Activated CD8-positive, alpha-beta T cell treated with anti-CD3 and anti-CD28 coated beads for 36 hours (primary cell): ENCODE measurements around the gene LAMA5. TPM values are rescaled to one million over a fixed set of nuclear protein-coding genes. Genes with fewer than 3 reads are reported as not detected.

Experiments used
- ATAC-seq: fragments of 200-7000 bp; cut with Tn5 transposase; one replicate; pipeline ENCODE4 v1.10.0; 2021; ENCODE audit warnings: mild to moderate bottlenecking, moderate library complexity
- CTCF ChIA-PET: fragments of 350-600 bp; sonication (Branson Sonifier 250); formaldehyde crosslinking; loops from one replicate; lab custom pipeline; 2021; ENCODE audit warnings: antibody characterized with exemption; lab: Charles Lee
- POLR2A ChIA-PET: fragments of 350-600 bp; sonication (Branson Sonifier 250); formaldehyde crosslinking; loops from one replicate; lab custom pipeline; 2021; ENCODE audit warnings: antibody characterized with exemption; lab: Charles Lee
- DNase-seq: peaks from one replicate; pipeline ENCODE4 v3.0.0-alpha.2; 2020
- H3K27ac Mint-ChIP-seq: one replicate; pipeline ENCODE4 v1.8.0; 2021; ENCODE audit warnings: mild to moderate bottlenecking, mixed read lengths
- H3K27me3 Mint-ChIP-seq: one replicate; pipeline ENCODE4 v1.8.0; 2021; ENCODE audit warnings: mixed read lengths
- H3K36me3 Mint-ChIP-seq: one replicate; pipeline ENCODE4 v1.8.0; 2021; ENCODE audit warnings: low read depth, mixed read lengths
- H3K4me1 Mint-ChIP-seq: one replicate; pipeline ENCODE4 v1.8.0; 2021; ENCODE audit warnings: low read depth, mixed read lengths
- H3K4me3 Mint-ChIP-seq: one replicate; pipeline ENCODE4 v1.8.0; 2021; ENCODE audit warnings: mild to moderate bottlenecking, moderate library complexity, mixed read lengths
- H3K9me3 Mint-ChIP-seq: one replicate; pipeline ENCODE4 v1.8.0; 2021; ENCODE audit warnings: mixed read lengths
- intact Hi-C: fragments of 100-400 bp; cut with micrococcal nuclease; formaldehyde crosslinking; loops from one replicate; pipeline ENCODE4 v1.10.0; 2022
- total RNA-seq, 2 experiments: library from RNA; stranded (reverse); gene quantifications; one replicate each; pipeline ENCODE4 v1.2.3, GENCODE V29; 2021
- TF ChIP-seq, protein P1 (sequence below): fragments of 200-600 bp; IDR thresholded peaks from one replicate; pipeline ENCODE4 v1.8.0; 2022; ENCODE audit warnings: antibody characterized with exemption, mild to moderate bottlenecking

LAMA5 gene
- total RNA-seq, 2 experiments from 2014 or later: 0.25 to 0.76 TPM

DNA sequence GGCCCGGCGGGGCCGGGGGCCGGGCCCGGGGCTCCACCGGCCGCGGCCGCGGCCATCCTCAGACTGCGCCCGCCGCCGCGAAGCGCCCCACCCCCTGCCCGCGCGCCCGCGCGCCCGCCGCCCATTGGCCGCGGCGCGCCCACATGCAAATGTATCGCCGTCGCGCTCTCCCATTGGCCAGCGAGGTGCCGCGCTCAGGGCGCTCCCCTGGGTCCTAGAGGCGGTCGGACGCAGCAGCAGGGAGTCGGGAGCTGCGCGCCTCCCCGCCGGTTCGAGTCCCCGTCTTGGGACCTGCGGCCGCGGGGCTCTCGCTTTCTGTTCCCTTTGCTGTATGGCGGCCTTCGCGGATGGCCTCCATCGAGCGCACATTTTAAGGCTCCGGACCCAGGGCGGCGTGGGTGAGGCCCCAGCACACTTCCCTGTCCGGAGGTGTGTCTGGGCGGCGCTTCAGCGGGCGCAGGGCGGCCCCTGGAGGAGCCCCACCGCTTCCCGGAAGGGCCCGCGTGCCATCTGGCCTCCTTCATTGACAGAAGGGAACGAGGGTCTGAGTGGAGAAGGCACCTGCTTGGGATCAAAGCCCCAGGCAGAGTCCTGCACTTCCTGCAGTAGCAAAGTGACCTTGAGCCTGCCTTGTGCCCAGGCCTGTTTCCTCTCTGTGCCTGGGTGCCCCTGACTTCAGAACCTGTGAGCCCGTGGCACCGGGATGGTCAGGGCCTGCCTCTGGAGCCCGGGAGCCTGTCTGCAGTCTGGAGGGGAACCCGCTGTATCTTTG is 40.3 kb upstream of the LAMA5 start, which contains the start of gene CABLES2:
TSS of gene CABLES2 (minus strand) at position 65 of the 772 bp plus-strand sequence. CDS start at position 56, 9 bp downstream.
- ChIA-PET CTCF (no interaction called here), POLR2A (interaction anchor here (0.6 to 1.1 kb wide), 2 partner anchors 18 to 395 kb away, joined by 3 read pairs; no protein-coding TSS in a partner anchor)
- intact Hi-C loops: no loop called here
- H3K4me3 Mint-ChIP-seq: peak within 1 kb of the TSS; percentile 75
- no peaks in the 10 kb centered on the region for H3K9me3 Mint-ChIP-seq
- H3K27ac Mint-ChIP-seq: peak within 1 kb of the TSS; percentile 86
- H3K27me3 Mint-ChIP-seq: no peaks in the 10 kb centered on the region
- TF ChIP-seq, protein P1, sequence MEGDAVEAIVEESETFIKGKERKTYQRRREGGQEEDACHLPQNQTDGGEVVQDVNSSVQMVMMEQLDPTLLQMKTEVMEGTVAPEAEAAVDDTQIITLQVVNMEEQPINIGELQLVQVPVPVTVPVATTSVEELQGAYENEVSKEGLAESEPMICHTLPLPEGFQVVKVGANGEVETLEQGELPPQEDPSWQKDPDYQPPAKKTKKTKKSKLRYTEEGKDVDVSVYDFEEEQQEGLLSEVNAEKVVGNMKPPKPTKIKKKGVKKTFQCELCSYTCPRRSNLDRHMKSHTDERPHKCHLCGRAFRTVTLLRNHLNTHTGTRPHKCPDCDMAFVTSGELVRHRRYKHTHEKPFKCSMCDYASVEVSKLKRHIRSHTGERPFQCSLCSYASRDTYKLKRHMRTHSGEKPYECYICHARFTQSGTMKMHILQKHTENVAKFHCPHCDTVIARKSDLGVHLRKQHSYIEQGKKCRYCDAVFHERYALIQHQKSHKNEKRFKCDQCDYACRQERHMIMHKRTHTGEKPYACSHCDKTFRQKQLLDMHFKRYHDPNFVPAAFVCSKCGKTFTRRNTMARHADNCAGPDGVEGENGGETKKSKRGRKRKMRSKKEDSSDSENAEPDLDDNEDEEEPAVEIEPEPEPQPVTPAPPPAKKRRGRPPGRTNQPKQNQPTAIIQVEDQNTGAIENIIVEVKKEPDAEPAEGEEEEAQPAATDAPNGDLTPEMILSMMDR: no peak
- no peaks in the 10 kb centered on the region for H3K36me3 Mint-ChIP-seq
- ATAC-seq: peak; percentile 92
- peaks cover 19% of the 10 kb centered on the region for H3K4me1 Mint-ChIP-seq
- peak; percentile 94 for DNase-seq

DNA sequence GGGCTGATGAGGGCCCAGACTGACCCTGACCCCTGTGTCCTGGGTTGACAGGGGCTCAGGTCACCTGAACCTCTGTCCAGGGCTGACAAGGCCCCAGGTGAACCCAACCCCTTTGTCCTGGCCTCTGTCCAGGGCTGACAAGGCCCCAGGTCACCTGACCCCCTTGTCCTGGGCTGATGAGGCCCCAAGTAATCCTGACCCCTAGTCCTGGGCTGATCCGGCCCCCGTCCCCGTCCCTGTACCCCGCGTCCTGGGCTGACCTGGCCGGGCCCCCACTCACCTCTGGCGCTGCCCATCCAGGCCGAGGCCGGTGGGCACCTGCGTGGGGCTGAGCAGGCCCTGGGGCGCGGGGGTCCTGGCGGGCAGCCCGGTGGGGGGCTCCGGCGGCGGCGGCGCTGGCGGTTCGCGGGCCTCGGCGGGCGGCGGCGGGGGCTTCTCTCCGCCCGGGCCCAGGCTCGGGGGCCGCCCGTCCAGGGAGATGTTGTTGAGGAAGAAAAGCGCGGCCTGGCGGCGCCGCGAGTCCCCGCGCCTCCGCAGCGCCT is 39.6 kb upstream of the LAMA5 start:
- POLR2A ChIA-PET: interaction anchor here (1.1 kb wide), 1 partner anchor 18 kb away, joined by 3 read pairs; no protein-coding TSS in a partner anchor
- H3K4me1 Mint-ChIP-seq: peaks cover 19% of the 10 kb centered on the region
- H3K36me3 Mint-ChIP-seq: no peaks in the 10 kb centered on the region
- peak; percentile 0 for ATAC-seq
- no peaks in the 10 kb centered on the region for H3K9me3 Mint-ChIP-seq
- peak overlapping the region; percentile 71 for H3K4me3 Mint-ChIP-seq
- intact Hi-C loops: no loop called here
- no peak for DNase-seq
- H3K27ac Mint-ChIP-seq: no peak overlapping the region
- CTCF ChIA-PET: no interaction called here
- TF ChIP-seq, protein P1: no peak
- no peaks in the 10 kb centered on the region for H3K27me3 Mint-ChIP-seq

DNA sequence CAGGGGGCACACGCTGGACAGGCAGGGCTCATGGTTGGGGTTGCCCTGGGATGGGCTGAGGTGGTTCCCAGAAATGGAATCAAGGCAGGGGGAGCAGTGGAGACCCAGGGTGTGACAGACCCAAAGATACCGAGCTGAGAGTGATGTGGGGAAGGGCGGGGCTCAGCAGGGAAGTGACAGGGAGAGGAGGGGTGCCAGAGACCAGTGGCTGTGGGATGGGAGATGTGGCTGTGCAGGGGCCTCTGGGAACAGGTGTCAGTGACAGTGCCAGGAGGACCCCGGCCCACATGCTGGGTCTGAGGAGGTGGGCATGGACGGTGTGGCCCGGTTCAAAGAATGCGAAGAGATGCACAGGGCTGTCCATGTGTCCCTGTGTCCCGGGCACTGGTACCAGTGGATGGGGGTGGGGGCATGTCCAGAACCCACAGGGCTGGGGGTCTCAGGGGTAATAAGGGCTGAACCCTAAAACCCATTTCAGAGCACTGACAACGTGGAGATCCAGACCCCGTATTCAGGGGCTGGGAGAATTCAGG is 38.9 kb upstream of the LAMA5 start:
- DNase-seq (no peak), ATAC-seq (no peak)
- POLR2A ChIA-PET: interaction anchor here (0.8 to 2.7 kb wide), 4 partner anchors 11 to 104 kb away, joined by 3 to 18 read pairs (median 4); partner anchors contain the start of gene RPS21
- no peaks in the 10 kb centered on the region for H3K9me3 Mint-ChIP-seq
- intact Hi-C loops: no loop called here
- peak overlapping the region; percentile 71 for H3K4me3 Mint-ChIP-seq
- TF ChIP-seq, protein P1: no peak
- no peaks in the 10 kb centered on the region for H3K36me3 Mint-ChIP-seq
- CTCF ChIA-PET: no interaction called here
- peaks cover 19% of the 10 kb centered on the region for H3K4me1 Mint-ChIP-seq
- peak overlapping the region; percentile 61 for H3K27ac Mint-ChIP-seq
- H3K27me3 Mint-ChIP-seq: no peaks in the 10 kb centered on the region

DNA sequence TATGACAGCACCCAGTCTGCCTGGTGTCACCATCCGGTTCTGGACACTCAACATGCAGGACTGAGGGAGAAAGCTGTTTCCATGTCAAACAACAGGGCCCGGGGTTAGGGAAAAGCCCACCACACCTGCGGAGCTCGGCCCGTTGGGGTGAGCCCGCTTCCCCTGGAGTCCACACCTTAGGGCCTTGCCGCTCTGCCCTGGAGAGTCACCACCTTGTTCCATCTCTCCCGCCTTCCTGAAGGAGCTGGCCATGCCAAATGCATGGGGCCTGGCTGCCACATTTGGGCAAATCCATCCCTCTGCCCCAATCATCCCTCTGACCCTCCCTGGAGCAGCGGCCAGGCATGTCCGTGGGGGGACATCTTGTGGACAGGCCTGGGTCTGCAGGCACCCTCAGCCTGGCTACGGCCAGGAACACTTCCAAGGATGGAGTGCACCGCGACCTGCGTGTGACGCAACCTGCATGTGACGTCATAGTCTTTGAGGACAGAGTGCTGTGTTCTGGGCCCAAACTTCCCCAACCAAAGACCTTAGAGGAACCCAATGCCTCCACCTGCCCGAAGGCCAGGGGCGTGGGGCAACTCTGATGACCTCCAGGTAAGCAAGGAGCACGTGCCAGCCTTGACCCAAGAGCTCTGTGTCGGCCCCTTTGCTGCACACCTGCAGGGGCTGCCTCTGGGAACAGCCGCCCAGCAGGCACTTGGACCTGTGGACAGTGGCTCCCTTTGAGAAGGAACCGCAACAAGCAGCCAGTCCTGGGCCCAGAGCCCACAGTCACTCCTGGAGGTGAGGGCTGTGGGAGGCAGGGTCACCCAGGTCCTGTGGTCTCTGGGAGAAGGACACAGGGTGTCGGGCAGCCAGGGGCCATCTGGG is 38.2 kb upstream of the LAMA5 start:
- H3K4me1 Mint-ChIP-seq: peaks cover 19% of the 10 kb centered on the region
- no peaks in the 10 kb centered on the region for H3K36me3 Mint-ChIP-seq
- CTCF ChIA-PET: no interaction called here
- intact Hi-C loops: no loop called here
- peak overlapping the region; percentile 61 for H3K27ac Mint-ChIP-seq
- POLR2A ChIA-PET: interaction anchor here (0.8 to 2.7 kb wide), 4 partner anchors 10 to 104 kb away, joined by 3 to 18 read pairs (median 4); partner anchors contain the start of gene RPS21
- no peak for DNase-seq
- no peak for ATAC-seq
- TF ChIP-seq, protein P1: peak; percentile 2
- peak overlapping the region; percentile 71 for H3K4me3 Mint-ChIP-seq
- no peaks in the 10 kb centered on the region for H3K9me3 Mint-ChIP-seq
- H3K27me3 Mint-ChIP-seq: no peaks in the 10 kb centered on the region
